ENCODE results near the gene MRPL49. TPM values are rescaled to one million over a fixed set of nuclear protein-coding genes. Genes with fewer than 3 reads are reported as not detected.

Gene MRPL49
- total RNA-seq, 1 experiment from 2014 or later: 73.4 TPM

DNA sequence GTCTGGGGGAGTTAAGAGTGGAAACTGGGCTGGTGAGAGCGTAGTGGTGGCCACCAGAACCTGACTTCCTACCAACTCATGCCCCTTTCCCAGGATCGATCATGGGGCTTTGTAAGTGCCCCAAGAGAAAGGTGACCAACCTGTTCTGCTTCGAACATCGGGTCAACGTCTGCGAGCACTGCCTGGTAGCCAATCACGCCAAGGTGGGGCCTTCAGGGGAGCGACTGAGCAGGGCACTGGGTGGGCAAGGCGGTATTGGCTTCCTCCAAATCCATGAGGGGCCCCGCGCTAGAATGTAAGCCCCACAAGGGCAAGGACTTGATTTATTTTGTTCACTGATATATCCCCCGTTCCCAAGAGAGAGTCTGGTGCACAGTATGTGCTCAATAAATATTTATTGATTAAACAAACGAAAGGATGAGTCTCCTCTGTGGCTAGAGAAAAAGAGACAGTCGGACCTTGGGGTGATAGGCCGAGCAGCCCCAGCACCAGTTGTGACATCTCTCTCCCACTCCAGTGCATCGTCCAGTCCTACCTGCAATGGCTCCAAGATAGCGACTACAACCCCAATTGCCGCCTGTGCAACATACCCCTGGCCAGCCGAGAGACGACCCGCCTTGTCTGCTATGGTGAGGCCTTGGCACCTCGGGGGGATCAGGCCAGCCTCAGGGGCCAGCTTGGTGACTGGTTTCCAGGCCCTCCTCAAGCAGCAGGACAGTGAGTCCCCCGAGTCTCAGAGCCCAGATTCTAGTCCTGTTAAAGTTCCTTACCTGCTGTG, 37.3 kb upstream of the MRPL49 start:
- peaks cover 14 to 16% of the 10 kb centered on the region in 2 experiments for H3K4me1 Mint-ChIP-seq
- peak overlapping the region; percentile 69 for H3K18ac ChIP-seq (ENCODE audit: insufficient read length, low read depth, low read length)
- H3K79me1 ChIP-seq (ENCODE audit: insufficient read depth, low read depth, low read length, poor library complexity, severe bottlenecking): peaks cover 3% of the 10 kb centered on the region
- H2BK15ac ChIP-seq (ENCODE audit: low read depth, low read length): no peak overlapping the region
- no peak overlapping the region for H2BK12ac ChIP-seq (ENCODE audit: insufficient read length, low read depth, low read length)
- peaks cover 23 to 68% (median 65%) of the 10 kb centered on the region in 3 experiments for H3K36me3 Mint-ChIP-seq (ENCODE audit: insufficient read depth in 1 of 3, low read depth in 3 of 3)
- H3K27me3 ChIP-seq (ENCODE audit: insufficient read depth, low read length): no peaks in the 10 kb centered on the region
- peak overlapping the region; percentile 98 to 100 (median 99) for H3K27ac Mint-ChIP-seq
- H2BK5ac ChIP-seq (ENCODE audit: insufficient read length, low read length): no peak overlapping the region
- peaks cover 12% of the 10 kb centered on the region for H3K23me2 ChIP-seq (ENCODE audit: insufficient read length, low read depth, low read length, poor library complexity, severe bottlenecking)
- TF ChIP-seq, protein P1, sequence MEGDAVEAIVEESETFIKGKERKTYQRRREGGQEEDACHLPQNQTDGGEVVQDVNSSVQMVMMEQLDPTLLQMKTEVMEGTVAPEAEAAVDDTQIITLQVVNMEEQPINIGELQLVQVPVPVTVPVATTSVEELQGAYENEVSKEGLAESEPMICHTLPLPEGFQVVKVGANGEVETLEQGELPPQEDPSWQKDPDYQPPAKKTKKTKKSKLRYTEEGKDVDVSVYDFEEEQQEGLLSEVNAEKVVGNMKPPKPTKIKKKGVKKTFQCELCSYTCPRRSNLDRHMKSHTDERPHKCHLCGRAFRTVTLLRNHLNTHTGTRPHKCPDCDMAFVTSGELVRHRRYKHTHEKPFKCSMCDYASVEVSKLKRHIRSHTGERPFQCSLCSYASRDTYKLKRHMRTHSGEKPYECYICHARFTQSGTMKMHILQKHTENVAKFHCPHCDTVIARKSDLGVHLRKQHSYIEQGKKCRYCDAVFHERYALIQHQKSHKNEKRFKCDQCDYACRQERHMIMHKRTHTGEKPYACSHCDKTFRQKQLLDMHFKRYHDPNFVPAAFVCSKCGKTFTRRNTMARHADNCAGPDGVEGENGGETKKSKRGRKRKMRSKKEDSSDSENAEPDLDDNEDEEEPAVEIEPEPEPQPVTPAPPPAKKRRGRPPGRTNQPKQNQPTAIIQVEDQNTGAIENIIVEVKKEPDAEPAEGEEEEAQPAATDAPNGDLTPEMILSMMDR (conservative IDR thresholded peaks at IDR 0.05): no peak
- no peak overlapping the region for H2AK5ac ChIP-seq (ENCODE audit: insufficient read length, low read length)
- no peak overlapping the region for H3T11ph ChIP-seq (ENCODE audit: low read length)
- H3K79me2 ChIP-seq (ENCODE audit: insufficient read depth, low read length): peaks cover 8% of the 10 kb centered on the region; the same call in 1 of the 2 replicates
- no peaks in the 10 kb centered on the region for H3K27me3 Mint-ChIP-seq (ENCODE audit: low read depth)
- H3K4ac ChIP-seq (ENCODE audit: low read depth, low read length): no peak overlapping the region
- H2BK20ac ChIP-seq (ENCODE audit: low read depth, low read length, poor library complexity, severe bottlenecking): no peak overlapping the region
- H3K4me1 ChIP-seq (ENCODE audit: insufficient read depth, low read length): no peaks in the 10 kb centered on the region
- WGBS (ENCODE audit: extremely low coverage, insufficient read length, low lambda C conversion rate): no CpG with 5 or more reads among the region's 23 CpGs
- DNase-seq: no peak
- H3K9me3 Mint-ChIP-seq: no peaks in the 10 kb centered on the region; a peak in 1 of 5 replicates
- no peak overlapping the region for H2AFZ ChIP-seq (ENCODE audit: low read length)
- H3K9ac ChIP-seq (ENCODE audit: extremely low read depth, insufficient read length, low read length): peak overlapping the region; percentile 93
- no peak overlapping the region for H4K8ac ChIP-seq (replicated peaks; ENCODE audit: insufficient read length, low read depth, low read length)
- no peak overlapping the region for H3K56ac ChIP-seq (ENCODE audit: insufficient read length, low read depth, low read length)
- H4K20me1 ChIP-seq (ENCODE audit: control insufficient read depth, insufficient read depth, insufficient read length): peaks cover 3% of the 10 kb centered on the region
- H3K23ac ChIP-seq (ENCODE audit: insufficient read length, low read depth, low read length): no peak overlapping the region
- H3K4me3 Mint-ChIP-seq: peak overlapping the region; percentile 97 to 99
- peak overlapping the region; percentile 79 for H3K4me2 ChIP-seq (ENCODE audit: insufficient read depth, insufficient read length, low read length)
- peak overlapping the region; percentile 79 for H3K27ac ChIP-seq (ENCODE audit: insufficient read length, low read depth, low read length)
- H2BK120ac ChIP-seq (ENCODE audit: low read depth, low read length, poor library complexity, severe bottlenecking): no peak overlapping the region
- H3K14ac ChIP-seq (ENCODE audit: insufficient read depth, low read length): peak overlapping the region; percentile 85
- no peak overlapping the region for H4K5ac ChIP-seq (ENCODE audit: insufficient read length, low read depth, low read length)
- H4K91ac ChIP-seq (ENCODE audit: insufficient read length, low read depth, low read length): no peak overlapping the region
- no peaks in the 10 kb centered on the region for H3K9me3 ChIP-seq (ENCODE audit: control insufficient read depth, low read depth, low read length)
